NCI-H345 (cell line): ENCODE data around the gene XRCC5.
A peak's percentile ranks its signal among the peaks of the same experiment; 100 is the strongest.
"Not testable (repeated sequence)": the region's sequence is repeated elsewhere in the genome, so short reads cannot be mapped to it uniquely, and the experiment has no call there.

ENCODE experiments used
- DNase-seq: peaks from one replicate; lab custom pipeline; 2025; lab: John Stamatoyannopoulos, UW

Gene XRCC5

GRCh38 chr2:216201692-216202306, 92.7 kb downstream of the XRCC5 start:
- no peak for DNase-seq

- DNase-seq: no peak
Measured at GRCh38 chr2:216202626-216203250, 93.6 kb downstream of the XRCC5 start.

- no peak for DNase-seq
Measured at GRCh38 chr2:216205486-216205885, 96.3 kb downstream of the XRCC5 start.

- DNase-seq: no peak
Measured at GRCh38 chr2:216206041-216206703, 97.0 kb downstream of the XRCC5 start.

GRCh38 chr2:216206821-216207220, 97.7 kb downstream of the XRCC5 start:
- DNase-seq: no peak

- DNase-seq: not testable (repeated sequence)
Measured at GRCh38 chr2:216208661-216209060, 99.5 kb downstream of the XRCC5 start.

- no peak for DNase-seq
Measured at GRCh38 chr2:216210701-216211540, 101.8 kb downstream of the XRCC5 start.

- DNase-seq: no peak
Measured at GRCh38 chr2:216211614-216212145, 102.5 kb downstream of the XRCC5 start.

GRCh38 chr2:216214768-216215167, 105.6 kb downstream of the XRCC5 start:
- DNase-seq: no peak

GRCh38 chr2:216215658-216216390, 106.7 kb downstream of the XRCC5 start:
- peak; percentile 25 for DNase-seq

- no peak for DNase-seq
Measured at GRCh38 chr2:216216951-216217903, 108.1 kb downstream of the XRCC5 start.

GRCh38 chr2:216217904-216218260, 108.7 kb downstream of the XRCC5 start:
- DNase-seq: no peak

GRCh38 chr2:216219861-216220260, 110.7 kb downstream of the XRCC5 start:
- no peak for DNase-seq

GRCh38 chr2:216220976-216221375, 111.8 kb downstream of the XRCC5 start:
- DNase-seq: no peak

- no peak for DNase-seq
Measured at GRCh38 chr2:216221811-216222210, 112.7 kb downstream of the XRCC5 start.

GRCh38 chr2:216222650-216223352, 113.7 kb downstream of the XRCC5 start:
- no peak for DNase-seq

- no peak for DNase-seq
Measured at GRCh38 chr2:216224388-216224787, 115.2 kb downstream of the XRCC5 start.

- DNase-seq: no peak
Measured at GRCh38 chr2:216229277-216229914, 120.2 kb downstream of the XRCC5 start.

- no peak for DNase-seq
Measured at GRCh38 chr2:216231867-216232266, 122.7 kb downstream of the XRCC5 start.
